Activated naive CD8-positive, alpha-beta T cell treated with anti-CD3 and anti-CD28 coated beads, Interleukin-2, amount 50 U/mL, for 16 hours (primary cell): ENCODE results near the gene UBE3C.

Experiments
- DNase-seq: peaks from one replicate; pipeline ENCODE4 v3.0.0-alpha.2; 2020; ENCODE audit warnings: low read depth, low spot score

Gene UBE3C

DNA sequence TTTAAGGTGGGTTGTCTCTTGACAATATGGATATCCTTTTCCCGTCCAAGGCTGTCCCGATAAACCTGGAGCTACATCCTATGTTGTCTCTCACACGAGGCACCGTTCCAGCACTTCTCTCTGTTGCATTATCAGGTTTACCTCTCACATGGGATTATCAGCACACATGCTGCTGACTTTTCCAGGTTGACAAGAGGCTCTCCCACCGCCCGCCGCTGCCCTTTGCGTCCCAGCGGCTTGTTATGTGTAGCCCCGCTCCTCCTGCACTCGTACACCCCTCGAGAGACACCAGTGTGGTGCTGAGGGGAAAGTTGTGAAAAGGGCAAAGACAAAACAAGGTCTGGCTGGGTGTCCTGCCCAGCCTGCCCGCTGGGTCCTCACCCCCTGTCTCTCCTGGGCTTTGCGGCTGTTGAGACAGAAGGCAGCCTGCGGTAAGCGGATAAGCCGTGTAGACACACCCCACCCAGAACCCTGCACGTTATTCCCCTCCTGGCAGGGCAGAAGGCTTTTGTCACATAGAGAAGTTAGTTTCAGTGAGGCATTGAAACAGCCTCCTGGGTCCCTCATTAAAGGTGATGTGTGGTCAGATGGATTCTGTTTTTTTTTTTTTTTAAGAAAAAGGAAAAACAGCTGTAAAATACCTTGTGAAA, 38.7 kb downstream of the UBE3C start:
- DNase-seq: no peak

DNA sequence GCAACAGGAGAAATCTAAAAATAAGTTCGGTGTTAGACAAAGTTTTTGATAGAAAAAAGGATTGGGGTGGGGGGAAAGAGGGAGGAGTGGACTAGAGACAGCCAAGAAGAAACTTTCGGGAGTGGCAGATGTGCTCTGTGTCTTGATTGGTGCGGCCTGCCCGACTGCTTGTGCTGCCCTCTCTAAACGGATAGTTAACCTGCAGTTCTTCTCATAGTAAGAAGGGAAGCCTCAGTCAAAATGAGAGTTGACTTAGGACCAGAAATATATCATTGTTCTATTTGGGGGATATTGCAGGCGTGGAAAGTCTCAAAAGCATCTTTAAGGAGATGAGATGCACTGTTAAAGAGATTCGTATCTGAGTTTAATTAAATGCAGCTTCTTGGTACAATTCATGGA, 39.3 kb downstream of the UBE3C start:
- no peak for DNase-seq

DNA sequence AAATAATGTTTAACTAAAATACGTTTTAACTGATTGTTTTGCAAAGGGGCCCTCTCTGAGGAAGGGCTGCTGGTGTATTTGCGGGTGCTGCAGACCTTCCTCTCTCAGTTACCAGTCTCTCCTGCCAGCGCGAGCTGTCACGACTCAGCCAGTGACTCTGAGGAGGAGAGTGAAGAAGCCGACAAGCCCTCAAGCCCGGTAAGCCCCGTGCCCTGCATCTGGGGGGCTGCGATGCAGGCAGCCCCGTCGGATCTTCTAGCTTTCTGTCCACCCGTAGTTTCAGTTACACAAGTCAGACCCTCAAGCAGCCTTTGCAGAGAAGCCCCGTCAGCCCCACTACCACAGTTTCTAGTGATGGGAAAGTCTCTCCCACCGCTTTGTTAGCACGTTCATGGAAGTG, 45.1 kb downstream of the UBE3C start:
- DNase-seq: no peak

DNA sequence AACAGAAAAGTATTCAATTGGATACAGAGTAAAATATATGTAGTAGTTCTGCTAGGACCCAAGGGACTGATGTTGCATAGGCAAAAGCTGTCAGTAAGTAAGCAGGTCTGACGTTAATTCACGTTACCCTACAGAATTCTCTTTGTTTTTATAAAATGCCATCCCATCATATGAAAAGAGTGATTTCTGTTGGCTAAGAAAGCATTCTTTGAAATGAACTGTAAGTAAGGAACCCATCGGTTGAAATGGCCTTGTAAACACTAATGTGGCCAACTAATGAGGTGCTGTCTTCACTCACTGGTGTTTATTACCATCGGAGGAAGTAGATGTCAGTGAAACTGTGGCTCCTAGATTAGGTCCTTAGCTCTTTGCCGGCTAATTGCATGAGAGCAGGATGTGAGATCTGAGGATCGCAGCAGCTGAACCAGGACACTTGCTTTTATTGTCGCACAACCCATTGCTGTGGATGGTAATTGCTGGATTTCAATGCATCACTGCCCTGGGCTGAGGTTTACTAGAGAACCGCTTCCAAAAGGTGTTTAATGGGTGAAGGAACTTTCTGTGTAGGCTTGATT, 49.5 kb downstream of the UBE3C start:
- no peak for DNase-seq

DNA sequence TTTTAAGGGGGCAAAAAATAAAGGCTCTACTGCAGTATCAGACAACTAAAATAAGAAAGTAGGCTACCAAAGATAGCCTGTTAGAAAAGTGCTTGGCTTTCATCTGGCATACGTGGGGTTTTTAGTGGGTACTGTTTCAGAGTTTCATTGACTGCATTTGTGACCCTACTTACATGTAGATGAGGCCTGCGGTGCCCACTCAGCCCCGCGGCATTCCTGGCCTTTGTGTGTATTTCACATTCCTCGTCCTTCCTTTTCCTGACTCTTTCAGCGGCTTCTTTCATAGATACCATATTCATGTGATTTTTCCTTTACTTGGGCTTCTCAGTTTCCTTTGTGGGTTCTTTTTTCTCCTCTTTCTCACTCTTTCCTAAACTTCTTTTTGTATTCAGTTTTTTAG, 50.7 kb downstream of the UBE3C start:
- DNase-seq: no peak

DNA sequence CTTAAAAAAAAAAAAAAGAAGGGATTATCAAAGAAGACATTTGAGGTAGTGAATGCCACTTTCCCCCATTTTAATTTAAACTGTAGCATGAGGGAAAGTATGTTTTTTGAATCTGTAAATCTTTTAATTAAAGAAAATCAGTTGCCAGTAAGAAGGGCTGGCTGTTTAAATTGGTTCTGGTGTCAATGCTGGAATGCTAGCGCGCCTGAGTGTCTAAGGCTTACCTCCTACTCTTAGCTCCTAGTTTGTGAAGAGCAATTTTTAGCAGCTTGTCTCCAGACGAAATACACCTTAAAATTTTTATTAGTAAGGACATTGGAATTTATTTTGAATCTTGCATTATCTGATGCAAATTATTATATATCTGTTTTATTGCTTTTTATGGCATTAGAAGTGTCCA, 54.1 kb downstream of the UBE3C start:
- no peak for DNase-seq

DNA sequence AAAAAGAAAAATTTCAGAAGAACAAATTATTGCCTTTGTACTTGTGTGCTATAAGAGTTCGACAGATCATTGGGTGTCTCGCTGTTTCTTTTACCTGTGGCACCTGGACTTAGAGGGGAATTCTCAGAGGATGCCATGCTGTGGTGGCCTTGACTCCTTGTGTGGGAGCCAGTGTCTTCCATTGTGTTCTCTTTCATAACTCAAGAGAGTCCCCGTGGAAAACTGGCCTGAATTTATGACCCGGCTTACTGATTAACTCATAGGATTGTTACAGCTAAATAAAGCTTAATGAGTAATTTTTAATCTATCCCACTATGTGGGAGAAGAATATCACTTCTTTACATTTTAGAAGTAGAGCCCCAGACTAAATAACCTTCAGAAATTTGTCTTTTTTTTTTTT, 54.5 kb downstream of the UBE3C start:
- no peak for DNase-seq

DNA sequence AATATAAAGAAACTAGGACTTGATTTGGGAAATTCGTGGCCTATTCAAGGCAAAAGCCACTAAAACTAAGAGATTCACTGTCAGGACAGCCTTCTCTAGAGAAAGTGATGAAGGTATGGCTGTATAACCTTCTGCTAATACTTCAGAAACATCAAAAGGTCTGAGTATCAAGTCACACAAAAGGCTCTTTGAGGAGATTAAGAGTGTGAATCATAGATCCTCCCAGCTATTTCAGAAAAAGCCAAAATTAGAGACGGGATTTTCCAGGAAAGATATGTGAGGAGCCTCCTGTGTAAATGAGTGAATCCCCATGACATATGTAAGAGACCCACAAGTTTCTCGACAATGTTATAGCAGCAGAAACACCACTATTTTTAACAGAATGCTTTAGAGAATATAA, 56.2 kb downstream of the UBE3C start:
- no peak for DNase-seq

DNA sequence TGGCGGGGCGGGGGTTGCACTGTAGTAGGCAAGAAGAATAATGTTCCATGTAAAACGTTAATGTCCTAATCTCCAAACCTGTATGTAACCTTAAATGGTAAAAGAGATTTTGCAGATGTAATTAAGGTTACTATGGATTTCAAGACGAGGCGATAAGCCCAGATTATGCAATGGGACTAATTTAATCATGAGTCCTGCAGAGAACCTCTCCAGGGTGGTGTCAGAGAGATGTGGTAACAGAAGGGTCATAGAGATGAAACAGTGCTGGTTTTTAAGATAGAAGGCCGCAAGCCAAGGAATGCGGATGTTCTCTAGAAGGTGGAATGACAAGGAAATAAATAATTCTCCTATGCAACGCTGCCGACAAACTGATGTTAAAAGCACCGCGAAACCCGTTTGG, 57.1 kb downstream of the UBE3C start:
- no peak for DNase-seq

DNA sequence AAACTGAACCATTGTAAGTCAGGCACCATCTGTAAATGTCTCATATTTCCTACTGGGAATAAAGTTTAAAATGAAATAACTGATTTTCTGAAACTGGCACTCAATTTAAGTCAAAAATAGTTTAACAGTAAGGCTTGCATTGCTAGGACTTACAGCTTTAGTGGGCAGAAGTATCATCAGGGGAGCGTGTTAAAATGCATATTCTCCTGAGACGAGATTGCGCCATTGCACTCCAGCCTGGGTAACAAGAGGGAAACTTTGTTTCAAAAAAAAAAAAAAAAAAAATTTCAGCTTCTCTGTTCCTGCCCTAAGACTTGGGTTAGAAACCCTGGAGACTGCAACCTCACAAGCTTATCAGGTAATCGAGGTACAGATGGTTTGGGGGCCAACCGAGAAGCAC, 65.4 kb downstream of the UBE3C start:
- no peak for DNase-seq

DNA sequence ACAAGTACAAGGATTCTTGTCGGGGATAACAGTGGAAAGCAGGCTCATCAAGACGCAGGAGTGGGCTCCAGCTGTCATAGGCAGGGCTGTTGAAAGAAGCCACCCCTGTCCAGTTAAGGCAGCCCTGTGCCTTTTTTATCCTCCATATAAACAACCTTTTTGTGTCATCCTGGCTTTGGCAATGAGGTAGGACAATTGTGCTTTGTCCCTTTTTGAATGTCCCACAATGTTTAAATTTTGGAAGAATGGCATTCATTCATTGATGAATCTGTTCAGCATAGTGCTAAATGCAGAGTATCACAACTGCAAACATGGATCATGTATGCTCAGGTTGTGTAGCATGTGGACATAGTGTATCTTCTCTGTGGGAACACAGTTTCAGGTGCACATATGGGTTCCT, 66.7 kb downstream of the UBE3C start:
- DNase-seq: no peak

DNA sequence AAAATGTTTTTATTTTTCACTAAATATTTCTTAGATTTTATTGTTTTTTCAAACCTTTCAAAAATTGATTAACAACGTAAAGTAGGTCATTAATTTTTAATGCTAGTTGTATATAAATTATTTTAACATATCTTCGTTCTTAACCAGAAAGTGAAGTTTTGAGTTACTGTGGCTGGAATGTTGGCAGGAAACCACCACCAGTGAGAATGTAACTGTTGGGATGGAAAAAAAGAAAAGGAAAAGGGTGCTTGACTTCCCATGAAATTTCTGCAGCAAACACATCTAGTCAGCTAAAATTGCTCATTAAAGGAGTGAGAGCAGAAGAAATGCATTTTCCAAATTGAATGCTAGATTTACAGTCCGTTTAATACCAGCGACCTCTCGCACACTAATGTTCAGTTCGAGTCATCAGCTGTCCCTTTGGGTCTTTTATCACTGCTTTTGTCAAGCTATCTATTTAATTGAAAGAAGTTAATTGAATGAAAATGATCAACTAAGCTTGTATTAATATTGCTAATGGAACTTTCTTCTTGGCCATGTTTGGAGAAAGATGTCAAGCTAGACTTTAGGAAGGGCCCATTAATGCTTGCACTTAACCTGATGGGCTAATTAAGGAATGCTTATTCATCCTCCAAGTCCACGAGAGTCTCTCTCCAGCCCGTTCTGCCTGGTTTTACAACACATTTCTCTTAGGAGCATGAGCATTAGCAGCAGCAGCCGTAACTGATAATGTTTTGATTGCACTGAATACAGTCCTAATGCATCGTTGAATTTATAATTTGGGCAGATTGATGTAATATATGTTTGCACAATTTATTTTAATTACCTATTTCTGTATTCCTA, 70.1 kb downstream of the UBE3C start:
- no peak for DNase-seq

DNA sequence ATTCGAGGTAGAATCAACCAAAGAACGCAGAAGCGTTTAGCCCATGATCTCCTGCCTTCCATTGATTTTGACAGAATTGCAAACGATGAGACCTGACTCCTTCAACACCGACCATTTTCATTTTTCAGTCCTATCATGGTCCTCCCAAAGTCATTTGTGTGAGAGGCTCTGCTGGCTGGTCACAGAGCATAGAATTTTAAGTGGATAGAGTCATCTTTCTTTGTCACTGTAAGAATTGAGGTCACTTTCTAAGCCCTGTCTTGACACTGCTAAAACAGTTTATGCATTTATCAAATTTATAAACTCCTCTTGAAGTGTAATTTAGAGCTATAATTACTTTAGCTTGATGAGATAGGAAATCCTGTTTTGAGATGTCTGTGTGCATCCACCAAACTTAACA, 72.0 kb downstream of the UBE3C start:
- no peak for DNase-seq

DNA sequence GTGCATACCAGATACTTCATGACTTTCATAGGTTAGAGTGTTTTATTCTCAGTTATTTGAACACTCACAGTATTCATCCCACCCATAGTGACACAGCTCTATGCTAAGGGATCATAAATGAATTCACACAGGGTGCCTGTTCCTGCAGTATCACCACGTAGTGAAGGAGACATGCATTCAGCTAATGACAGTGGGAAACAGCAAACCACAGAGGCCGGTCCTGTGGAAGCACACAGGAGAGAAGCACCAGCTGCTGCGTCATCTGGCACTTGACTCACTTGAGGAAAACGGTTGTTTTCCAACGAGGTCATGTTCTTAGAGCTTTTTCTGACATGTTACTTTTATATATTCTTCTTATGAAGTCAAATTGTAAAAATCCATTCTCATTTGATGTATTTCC, 73.0 kb downstream of the UBE3C start:
- DNase-seq: no peak

DNA sequence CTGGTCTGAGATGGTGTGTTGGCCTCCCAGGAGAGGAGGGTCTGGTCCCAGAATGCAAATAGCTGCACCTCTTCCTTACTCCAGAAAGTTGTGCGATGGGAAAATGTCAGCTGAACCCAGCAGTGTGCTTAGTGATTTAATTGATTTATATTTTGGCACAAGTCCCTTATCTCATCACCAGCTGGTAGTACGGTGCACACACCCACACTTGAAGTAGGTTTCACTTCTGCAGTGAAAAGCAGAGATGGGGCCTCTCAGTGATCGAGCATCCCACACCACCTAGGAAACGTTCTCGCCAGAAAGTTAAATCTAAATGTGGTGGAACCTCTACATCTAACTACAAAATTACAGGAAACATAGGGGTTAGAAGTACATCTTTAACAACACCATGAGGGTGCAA, 80.4 kb downstream of the UBE3C start:
- no peak for DNase-seq

DNA sequence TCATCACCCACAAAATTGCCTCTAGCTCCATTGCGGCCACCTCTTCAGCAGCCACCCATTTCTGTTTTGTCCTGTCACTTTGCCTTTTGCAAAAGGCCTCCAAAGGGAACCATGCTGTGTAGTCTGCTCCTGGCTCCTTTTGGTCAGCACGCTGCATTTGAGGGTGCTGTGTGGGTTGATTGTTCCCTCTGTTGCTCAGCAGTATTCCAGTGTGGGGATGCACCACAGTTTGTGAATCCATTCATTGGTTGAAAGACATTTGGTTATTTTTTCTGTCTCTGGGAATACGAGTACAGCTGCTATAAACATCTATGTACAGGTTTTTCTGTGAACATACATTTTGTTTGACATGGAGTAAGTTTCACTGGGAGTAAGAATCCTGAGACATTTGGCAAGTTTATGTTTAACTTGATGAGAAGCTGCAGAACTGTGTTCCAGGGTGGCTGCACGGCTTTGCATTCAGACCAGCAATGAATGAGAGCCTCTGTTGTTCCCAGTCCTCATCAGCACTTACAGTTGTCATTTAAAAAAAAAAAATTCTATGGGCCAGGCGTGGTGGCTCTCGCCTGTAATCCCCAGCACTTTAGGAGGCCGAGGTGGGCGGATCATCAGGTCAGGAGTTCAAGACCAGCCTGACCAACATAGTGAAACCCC, 82.3 kb downstream of the UBE3C start:
- DNase-seq: no peak

DNA sequence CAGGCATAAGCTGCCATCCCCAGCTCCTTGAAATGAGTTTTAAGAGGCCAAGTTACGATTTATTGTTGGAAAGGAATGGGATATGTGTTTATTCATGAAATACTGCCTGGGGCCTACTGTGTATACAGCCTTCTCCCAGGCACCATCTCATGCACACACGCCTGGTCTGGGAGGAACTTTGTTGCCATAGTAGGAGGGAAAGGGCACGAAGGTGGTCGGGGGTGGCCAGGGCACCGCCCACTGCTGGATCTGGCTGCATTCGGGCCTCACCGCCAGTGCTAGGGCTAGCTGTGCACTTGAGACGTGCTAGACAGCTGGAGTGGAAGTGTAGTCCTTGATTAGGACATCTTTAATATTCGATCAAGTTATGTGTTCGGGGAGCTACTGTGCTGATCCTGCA, 84.0 kb downstream of the UBE3C start:
- no peak for DNase-seq

DNA sequence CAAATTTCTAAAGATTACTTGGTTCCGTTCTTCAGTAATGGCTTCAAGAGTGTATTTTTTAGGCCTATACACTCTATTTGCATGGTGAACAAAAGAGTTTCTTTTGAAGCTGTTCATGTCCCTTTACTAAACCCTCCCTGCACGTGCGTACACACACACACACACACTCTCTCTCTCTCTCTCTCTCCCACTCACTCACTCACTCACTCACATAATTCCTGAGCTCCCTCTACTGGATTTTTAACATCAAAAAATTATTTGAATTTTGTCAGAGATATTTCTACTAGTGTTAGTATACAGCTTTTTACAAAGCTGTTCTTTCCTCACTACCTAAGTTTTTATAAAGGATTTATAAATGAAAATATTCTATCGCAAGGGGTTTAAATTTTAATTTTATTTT, 85.9 kb downstream of the UBE3C start:
- no peak for DNase-seq

DNA sequence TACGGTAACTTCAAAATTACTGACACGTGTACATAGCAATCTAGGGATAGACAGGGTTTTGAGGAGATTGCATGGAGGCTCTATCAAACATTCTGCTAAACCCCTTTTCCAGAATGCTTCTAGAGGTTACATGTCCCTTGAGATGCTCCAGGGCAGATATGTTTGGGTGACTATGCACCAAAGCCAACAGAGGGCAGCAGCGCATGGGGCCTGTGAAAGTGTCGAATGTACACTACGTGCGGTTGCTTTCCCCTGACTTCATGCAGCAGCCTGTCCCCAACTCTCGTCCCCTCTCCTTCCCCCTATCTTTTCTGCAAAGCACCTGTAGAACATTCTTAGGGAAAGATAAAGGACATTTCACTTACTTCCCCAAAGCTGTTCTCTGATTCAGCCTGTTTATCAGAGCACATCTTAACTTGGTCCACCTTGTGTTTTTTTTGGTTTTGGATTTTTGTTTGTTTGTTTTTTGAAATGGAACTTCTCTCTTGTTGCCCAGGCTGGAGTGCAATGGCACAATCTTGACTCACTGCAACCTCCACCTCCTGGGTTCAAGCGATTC, 90.2 kb downstream of the UBE3C start:
- no peak for DNase-seq

DNA sequence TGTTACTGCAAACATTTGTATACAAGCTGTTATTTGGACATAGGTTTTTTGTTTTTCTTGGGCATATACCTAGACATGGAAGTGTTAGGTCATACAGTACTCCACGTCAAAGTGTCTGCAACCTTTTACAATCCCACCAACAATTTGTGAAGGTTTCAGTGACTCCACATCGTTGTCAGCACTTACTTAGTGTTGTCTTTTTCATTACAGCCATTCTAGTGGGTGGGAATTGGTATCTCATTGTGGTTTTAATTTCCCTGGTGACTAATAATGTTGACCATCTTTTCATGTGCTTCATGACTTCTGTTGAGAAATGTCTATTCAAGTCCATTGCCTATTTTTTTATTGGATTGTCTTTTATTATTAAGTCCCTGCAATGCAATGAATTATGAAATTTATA, 95.0 kb downstream of the UBE3C start:
- no peak for DNase-seq

DNA sequence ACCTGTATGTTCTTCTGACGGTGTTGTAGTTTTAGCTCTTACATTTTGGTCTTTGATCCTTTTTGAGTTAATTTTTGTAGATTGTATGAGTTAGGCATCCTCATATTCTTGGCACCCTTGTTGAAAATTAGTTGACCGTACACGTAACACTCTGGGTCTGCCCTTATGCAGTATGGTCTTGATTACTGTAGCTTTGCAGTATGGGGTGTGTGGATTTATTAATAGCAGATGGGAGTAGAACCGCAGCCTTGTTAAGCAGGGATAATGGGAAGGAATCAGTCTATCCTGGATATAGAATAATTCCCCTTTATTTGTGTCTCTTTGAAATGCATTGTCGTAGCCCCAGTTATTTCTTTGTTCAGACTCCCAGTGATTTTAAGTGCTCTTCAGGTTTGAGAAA, 95.5 kb downstream of the UBE3C start:
- DNase-seq: no peak
